KG1 (cell line): ENCODE data around the gene LRFN2.

Source experiments
- DNase-seq: peaks from one replicate; lab custom pipeline; 2025; lab: John Stamatoyannopoulos, UW

The LRFN2 gene

GRCh38 chr6:40477246-40478126 lies 109.7 kb downstream of the LRFN2 start:
- no peak for DNase-seq

- no peak for DNase-seq
Measured at GRCh38 chr6:40476673-40477072, 110.5 kb downstream of the LRFN2 start.

- no peak for DNase-seq
Measured at GRCh38 chr6:40474937-40475336, 112.2 kb downstream of the LRFN2 start.

GRCh38 chr6:40473026-40473425 lies 114.1 kb downstream of the LRFN2 start:
- DNase-seq = no peak

- no peak for DNase-seq
Measured at GRCh38 chr6:40472353-40472752, 114.8 kb downstream of the LRFN2 start.

GRCh38 chr6:40471243-40471642 lies 115.9 kb downstream of the LRFN2 start:
- DNase-seq = no peak

- DNase-seq = no peak
Measured at GRCh38 chr6:40469323-40469722, 117.8 kb downstream of the LRFN2 start.

GRCh38 chr6:40466986-40467539 lies 120.1 kb downstream of the LRFN2 start:
- no peak for DNase-seq

- no peak for DNase-seq
Measured at GRCh38 chr6:40461643-40462042, 125.5 kb downstream of the LRFN2 start.

- no peak for DNase-seq
Measured at GRCh38 chr6:40460380-40460779, 126.8 kb downstream of the LRFN2 start.

- DNase-seq = no peak
Measured at GRCh38 chr6:40457261-40457660, 129.9 kb downstream of the LRFN2 start.

- DNase-seq = no peak
Measured at GRCh38 chr6:40456390-40457013, 130.7 kb downstream of the LRFN2 start.

- DNase-seq = no peak
Measured at GRCh38 chr6:40455686-40456389, 131.3 kb downstream of the LRFN2 start.

- DNase-seq = no peak
Measured at GRCh38 chr6:40450483-40450882, 136.7 kb downstream of the LRFN2 start.

GRCh38 chr6:40444811-40445210 lies 142.4 kb downstream of the LRFN2 start:
- no peak for DNase-seq

- DNase-seq = no peak
Measured at GRCh38 chr6:40444312-40444711, 142.9 kb downstream of the LRFN2 start.

- DNase-seq = no peak
Measured at GRCh38 chr6:40443842-40444241, 143.3 kb downstream of the LRFN2 start.

GRCh38 chr6:40442591-40442990 lies 144.6 kb downstream of the LRFN2 start:
- no peak for DNase-seq

GRCh38 chr6:40441150-40441549 lies 146.0 kb downstream of the LRFN2 start:
- DNase-seq = no peak

- DNase-seq = no peak
Measured at GRCh38 chr6:40440053-40440452, 147.1 kb downstream of the LRFN2 start.

GRCh38 chr6:40439026-40439800 lies 148.0 kb downstream of the LRFN2 start:
- no peak for DNase-seq
